ENCODE measurements around the gene EVA1A.

The EVA1A gene

GRCh38 chr2:75570024-75570947 is 9.5 kb upstream of the EVA1A start:
- ATAC-seq, result no peak; the same call in 2 of the 3 replicates
- TF ChIP-seq BACH2 (CRISPR knock-in tag; IDR thresholded peaks at IDR 0.05; ENCODE audit: borderline replicate concordance) (no peak), TCF4 (CRISPR knock-in tag; IDR thresholded peaks at IDR 0.05; ENCODE audit: borderline replicate concordance) (no peak), ZNF70 (CRISPR knock-in tag; IDR thresholded peaks at IDR 0.05) (no peak), SNAI2 (CRISPR knock-in tag; IDR thresholded peaks at IDR 0.05) (no peak), CSRNP3 (CRISPR knock-in tag; IDR thresholded peaks at IDR 0.05) (no peak), PATZ1 (CRISPR knock-in tag; IDR thresholded peaks at IDR 0.05; ENCODE audit: borderline replicate concordance) (no peak), ZNF8 (CRISPR knock-in tag; IDR thresholded peaks at IDR 0.05) (no peak), RARB (CRISPR knock-in tag; IDR thresholded peaks at IDR 0.05) (no peak), POU6F1 (CRISPR knock-in tag; IDR thresholded peaks at IDR 0.05; ENCODE audit: borderline replicate concordance, low read depth) (no peak), ARNTL (CRISPR knock-in tag; IDR thresholded peaks at IDR 0.05; ENCODE audit: borderline replicate concordance, low read depth) (no peak), CREB5 (CRISPR knock-in tag; IDR thresholded peaks at IDR 0.05; ENCODE audit: low read depth) (no peak), CSDC2 (CRISPR knock-in tag; IDR thresholded peaks at IDR 0.05) (no peak), ISL1 (CRISPR knock-in tag; IDR thresholded peaks at IDR 0.05) (no peak), ESRRG (CRISPR knock-in tag; IDR thresholded peaks at IDR 0.05) (no peak), ZFP3 (CRISPR knock-in tag; IDR thresholded peaks at IDR 0.05) (no peak), TOX (CRISPR knock-in tag; IDR thresholded peaks at IDR 0.05; ENCODE audit: borderline replicate concordance) (no peak), ZC3H10 (CRISPR knock-in tag; IDR thresholded peaks at IDR 0.05) (no peak), ZNF565 (CRISPR knock-in tag; conservative IDR thresholded peaks at IDR 0.05; ENCODE audit: low read depth) (no peak), PPARA (CRISPR knock-in tag; IDR thresholded peaks at IDR 0.05; ENCODE audit: borderline replicate concordance) (no peak)
- TF ChIP-seq, protein P1, sequence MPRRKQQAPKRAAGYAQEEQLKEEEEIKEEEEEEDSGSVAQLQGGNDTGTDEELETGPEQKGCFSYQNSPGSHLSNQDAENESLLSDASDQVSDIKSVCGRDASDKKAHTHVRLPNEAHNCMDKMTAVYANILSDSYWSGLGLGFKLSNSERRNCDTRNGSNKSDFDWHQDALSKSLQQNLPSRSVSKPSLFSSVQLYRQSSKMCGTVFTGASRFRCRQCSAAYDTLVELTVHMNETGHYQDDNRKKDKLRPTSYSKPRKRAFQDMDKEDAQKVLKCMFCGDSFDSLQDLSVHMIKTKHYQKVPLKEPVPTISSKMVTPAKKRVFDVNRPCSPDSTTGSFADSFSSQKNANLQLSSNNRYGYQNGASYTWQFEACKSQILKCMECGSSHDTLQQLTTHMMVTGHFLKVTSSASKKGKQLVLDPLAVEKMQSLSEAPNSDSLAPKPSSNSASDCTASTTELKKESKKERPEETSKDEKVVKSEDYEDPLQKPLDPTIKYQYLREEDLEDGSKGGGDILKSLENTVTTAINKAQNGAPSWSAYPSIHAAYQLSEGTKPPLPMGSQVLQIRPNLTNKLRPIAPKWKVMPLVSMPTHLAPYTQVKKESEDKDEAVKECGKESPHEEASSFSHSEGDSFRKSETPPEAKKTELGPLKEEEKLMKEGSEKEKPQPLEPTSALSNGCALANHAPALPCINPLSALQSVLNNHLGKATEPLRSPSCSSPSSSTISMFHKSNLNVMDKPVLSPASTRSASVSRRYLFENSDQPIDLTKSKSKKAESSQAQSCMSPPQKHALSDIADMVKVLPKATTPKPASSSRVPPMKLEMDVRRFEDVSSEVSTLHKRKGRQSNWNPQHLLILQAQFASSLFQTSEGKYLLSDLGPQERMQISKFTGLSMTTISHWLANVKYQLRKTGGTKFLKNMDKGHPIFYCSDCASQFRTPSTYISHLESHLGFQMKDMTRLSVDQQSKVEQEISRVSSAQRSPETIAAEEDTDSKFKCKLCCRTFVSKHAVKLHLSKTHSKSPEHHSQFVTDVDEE (CRISPR knock-in tag; IDR thresholded peaks at IDR 0.05), result no peak

- TF ChIP-seq CSDC2 (CRISPR knock-in tag; IDR thresholded peaks at IDR 0.05) (no peak), ARNTL (CRISPR knock-in tag; IDR thresholded peaks at IDR 0.05; ENCODE audit: borderline replicate concordance, low read depth) (no peak), CREB5 (CRISPR knock-in tag; IDR thresholded peaks at IDR 0.05; ENCODE audit: low read depth) (no peak), GLIS3 (CRISPR knock-in tag; IDR thresholded peaks at IDR 0.05) (no peak)
- ATAC-seq, result no peak
Measured at GRCh38 chr2:75569546-75569945, 8.8 kb upstream of the EVA1A start.

Measured in SK-N-SH treated with all-trans-retinoic acid at 6 μM for 48 hours (cell line).